GM19351 (cell line): Measurements from ENCODE around the gene TRANK1.
A peak's percentile ranks its signal among the peaks of the same experiment; 100 is the strongest.
"Not testable (repeated sequence)": the region's sequence is repeated elsewhere in the genome, so short reads cannot be mapped to it uniquely, and the experiment has no call there.

Experiments
- ATAC-seq: cut with Tn5 transposase; IDR thresholded peaks from one replicate; pipeline ENCODE4 v1.9.1; 2021; ENCODE audit warnings: mild to moderate bottlenecking, moderate library complexity; ENCODE audit not compliant: unreplicated experiment

The TRANK1 gene

GRCh38 chr3:36957862-36958686 is 13.2 kb upstream of the TRANK1 start:
- ATAC-seq: no peak

GRCh38 chr3:36957063-36957462 is 12.2 kb upstream of the TRANK1 start:
- no peak for ATAC-seq

GRCh38 chr3:36956155-36956554 is 11.3 kb upstream of the TRANK1 start:
- no peak for ATAC-seq

GRCh38 chr3:36954452-36955134 is 9.7 kb upstream of the TRANK1 start:
- no peak for ATAC-seq

- ATAC-seq: not testable (repeated sequence)
Measured at GRCh38 chr3:36947814-36948213, 3.0 kb upstream of the TRANK1 start.

- ATAC-seq: no peak
Measured at GRCh38 chr3:36945333-36945980, 603 bp upstream of the TRANK1 start.

- ATAC-seq: peak; percentile 56
Measured at GRCh38 chr3:36944012-36944640, 728 bp downstream of the TRANK1 start.

GRCh38 chr3:36943601-36944000 is 1.3 kb downstream of the TRANK1 start:
- ATAC-seq: no peak

- no peak for ATAC-seq
Measured at GRCh38 chr3:36942638-36943248, 2.1 kb downstream of the TRANK1 start.

GRCh38 chr3:36941658-36942057 is 3.2 kb downstream of the TRANK1 start:
- ATAC-seq: no peak

GRCh38 chr3:36941162-36941561 is 3.7 kb downstream of the TRANK1 start:
- ATAC-seq: no peak

- no peak for ATAC-seq
Measured at GRCh38 chr3:36937492-36937891, 7.4 kb downstream of the TRANK1 start.

GRCh38 chr3:36933540-36934296 is 11.1 kb downstream of the TRANK1 start:
- no peak for ATAC-seq

- ATAC-seq: not testable (repeated sequence)
Measured at GRCh38 chr3:36931424-36931823, 13.4 kb downstream of the TRANK1 start.

- ATAC-seq: no peak
Measured at GRCh38 chr3:36928220-36928619, 16.6 kb downstream of the TRANK1 start.

- ATAC-seq: no peak
Measured at GRCh38 chr3:36926292-36926897, 18.5 kb downstream of the TRANK1 start.

GRCh38 chr3:36924744-36925521 is 19.9 kb downstream of the TRANK1 start:
- ATAC-seq: no peak

GRCh38 chr3:36923981-36924743 is 20.7 kb downstream of the TRANK1 start:
- no peak for ATAC-seq
